ENCODE measurements around the gene ATXN7L1.

Gene ATXN7L1

GRCh38 chr7:105580022-105580740, 296.2 kb downstream of the ATXN7L1 start:
- DNase-seq (ENCODE audit: low spot score), result no peak

GRCh38 chr7:105578496-105578895, 297.9 kb downstream of the ATXN7L1 start:
- no peak for DNase-seq (ENCODE audit: low spot score)

- no peak for DNase-seq (ENCODE audit: low spot score)
Measured at GRCh38 chr7:105577251-105577650, 299.1 kb downstream of the ATXN7L1 start.

GRCh38 chr7:105571891-105572290, 304.5 kb downstream of the ATXN7L1 start:
- no peak for DNase-seq (ENCODE audit: low spot score)

GRCh38 chr7:105567821-105568220, 308.6 kb downstream of the ATXN7L1 start:
- no peak for DNase-seq (ENCODE audit: low spot score)

GRCh38 chr7:105567024-105567423, 309.4 kb downstream of the ATXN7L1 start:
- no peak for DNase-seq (ENCODE audit: low spot score)

- DNase-seq (ENCODE audit: low spot score), result no peak
Measured at GRCh38 chr7:105565190-105565589, 311.2 kb downstream of the ATXN7L1 start.

- DNase-seq (ENCODE audit: low spot score), result no peak
Measured at GRCh38 chr7:105559926-105560325, 316.5 kb downstream of the ATXN7L1 start.
